NCI-H345 (cell line): Measurements from ENCODE around the gene FOXI2.
A peak's percentile ranks its signal among the peaks of the same experiment; 100 is the strongest.

ENCODE experiments used
- DNase-seq: peaks from one replicate; lab custom pipeline; 2025; lab: John Stamatoyannopoulos, UW

Gene FOXI2

GRCh38 chr10:127743205-127743604 lies 6.2 kb downstream of the FOXI2 start:
- DNase-seq, result no peak

GRCh38 chr10:127744956-127745355 lies 8.0 kb downstream of the FOXI2 start:
- DNase-seq, result no peak

- no peak for DNase-seq
Measured at GRCh38 chr10:127745861-127746260, 8.9 kb downstream of the FOXI2 start.

- DNase-seq, result peak; percentile 12
Measured at GRCh38 chr10:127755753-127756152, 18.8 kb downstream of the FOXI2 start.

- DNase-seq, result peak; percentile 35
Measured at GRCh38 chr10:127756264-127756663, 19.3 kb downstream of the FOXI2 start.

GRCh38 chr10:127757033-127757432 lies 20.0 kb downstream of the FOXI2 start:
- DNase-seq, result no peak

GRCh38 chr10:127759276-127759675 lies 22.3 kb downstream of the FOXI2 start:
- no peak for DNase-seq

- DNase-seq, result no peak
Measured at GRCh38 chr10:127762925-127763324, 25.9 kb downstream of the FOXI2 start.

- no peak for DNase-seq
Measured at GRCh38 chr10:127774766-127775559, 38.0 kb downstream of the FOXI2 start.

- DNase-seq, result no peak
Measured at GRCh38 chr10:127776816-127777215, 39.8 kb downstream of the FOXI2 start.

GRCh38 chr10:127781412-127781811 lies 44.4 kb downstream of the FOXI2 start:
- DNase-seq, result no peak

GRCh38 chr10:127787873-127788272 lies 50.9 kb downstream of the FOXI2 start:
- no peak for DNase-seq

- DNase-seq, result no peak
Measured at GRCh38 chr10:127790066-127790624, 53.2 kb downstream of the FOXI2 start.
